Measurements from ENCODE around the gene TENM4. TPM values are rescaled to one million over a fixed set of nuclear protein-coding genes. Genes with fewer than 3 reads are reported as not detected.
A peak's percentile ranks its signal among the peaks of the same experiment; 100 is the strongest.

TENM4 gene
- total and polyA plus RNA-seq, 4 donors, result 0.02 to 0.33 (median 0.14) TPM

GRCh38 chr11:78630561-78631303 lies 810.1 kb downstream of the TENM4 start:
- H3K27me3 ChIP-seq (ENCODE audit: control insufficient read depth in 4 of 4, insufficient read depth in 4 of 4, low read length in 3 of 4), result no peaks in the 10 kb centered on the region
- H3K9ac ChIP-seq (ENCODE audit: low read depth in 1 of 2, low read length in 2 of 2), result no peak overlapping the region
- TF ChIP-seq MAX (IDR thresholded peaks at IDR 0.05) (no peak), GABPA (IDR thresholded peaks at IDR 0.05 in 1 of 2, conservative IDR thresholded peaks at IDR 0.05 in 1 of 2) (no peak), RXRA (IDR thresholded peaks at IDR 0.05) (peak in 1 of 2 donors; percentile 31), HNF4A (conservative IDR thresholded peaks at IDR 0.05) (peak in 1 of 2 donors; percentile 39)
- H3K36me3 ChIP-seq (ENCODE audit: control insufficient read depth in 4 of 4, insufficient read depth in 3 of 4, low read depth in 1 of 4, low read length in 3 of 4), result no peaks in the 10 kb centered on the region
- H3K4me3 ChIP-seq (ENCODE audit: low read depth in 1 of 3, low read length in 3 of 3), result peak overlapping the region in 1 of 3 donors; percentile 2
- peaks cover 4 to 8% (median 7%) of the 10 kb centered on the region in 4 donors for H3K9me3 ChIP-seq (ENCODE audit: control insufficient read depth in 4 of 4, low read length in 3 of 4)
- WGBS, result 55% methylated on average over 4 of the region's 4 CpGs
- H3K4me1 ChIP-seq (ENCODE audit: control insufficient read depth in 4 of 4, insufficient read depth in 4 of 4, low read length in 3 of 4), result peaks cover 0 to 1% (median 0%) of the 10 kb centered on the region in 4 donors
- no peak for DNase-seq (ENCODE audit: low spot score)
- no peak overlapping the region for H3K27ac ChIP-seq (ENCODE audit: low read depth in 1 of 2, low read length in 2 of 2)

GRCh38 chr11:78630155-78630554 lies 810.7 kb downstream of the TENM4 start:
- no peak for TF ChIP-seq REST (IDR thresholded peaks at IDR 0.05)
- TF ChIP-seq CTCF (IDR thresholded peaks at IDR 0.05; ENCODE audit: low read depth, low read length, missing input control), result no peak
- TF ChIP-seq ATF3 (IDR thresholded peaks at IDR 0.05), result no peak
- no peak for TF ChIP-seq TAF1 (conservative IDR thresholded peaks at IDR 0.05)
- no peak for TF ChIP-seq HNF4G (IDR thresholded peaks at IDR 0.05)
- TF ChIP-seq FOXA1 (IDR thresholded peaks at IDR 0.05), result no peak
- no peak for TF ChIP-seq RAD21 (IDR thresholded peaks at IDR 0.05)
- H3K36me3 ChIP-seq (ENCODE audit: control insufficient read depth in 4 of 4, insufficient read depth in 3 of 4, low read depth in 1 of 4, low read length in 3 of 4), result no peaks in the 10 kb centered on the region
- 93% methylated on average over 3 of the region's 3 CpGs for WGBS

More at GRCh38 chr11:78630155-78630554, 810.7 kb downstream of the TENM4 start:
- Histone ChIP-seq H3K9ac (ENCODE audit: low read depth in 1 of 2, low read length in 2 of 2) (no peak overlapping the region), H3K4me3 (ENCODE audit: low read depth in 1 of 3, low read length in 3 of 3) (no peak overlapping the region), H3K9me3 (ENCODE audit: control insufficient read depth in 4 of 4, low read length in 3 of 4) (peaks cover 4 to 8% (median 7%) of the 10 kb centered on the region in 4 donors), H3K4me1 (ENCODE audit: control insufficient read depth in 4 of 4, insufficient read depth in 4 of 4, low read length in 3 of 4) (peaks cover 0 to 1% (median 0%) of the 10 kb centered on the region in 4 donors), H3K27me3 (ENCODE audit: control insufficient read depth in 4 of 4, insufficient read depth in 4 of 4, low read length in 3 of 4) (no peaks in the 10 kb centered on the region), H3K27ac (ENCODE audit: low read depth in 1 of 2, low read length in 2 of 2) (no peak overlapping the region)
- DNase-seq (ENCODE audit: low spot score), result no peak
